Articular chondrocyte of knee joint (primary cell): ENCODE data around the gene CMTR1. TPM values are rescaled to one million over a fixed set of nuclear protein-coding genes. Genes with fewer than 3 reads are reported as not detected.

ENCODE experiments used
- total RNA-seq: library from RNA; depleted of rRNA; stranded (reverse); fragments of >200 nt; gene quantifications from 2 replicates; pipeline ENCODE4 v1.2.3, GENCODE V29; 2012

The CMTR1 gene
- 35.1 and 35.3 TPM in 2 replicates for total RNA-seq

GRCh38 chr6:37432916-37433656, at the start of gene CMTR1:
Gene CMTR1 (plus strand): TSS chr6:37433221. CDS start chr6:37435630, 2,409 bp downstream.

GRCh38 chr6:37499433-37500293, 66.6 kb downstream of the CMTR1 start, which contains the start of gene CCDC167:
Gene CCDC167 (minus strand): TSS chr6:37499893. CDS start chr6:37499863, 30 bp downstream.

Other genes starting within 250 kb of the CMTR1 start
- 5.9 TPM in 2 replicates for gene TBC1D22B, start 175.4 kb upstream of the CMTR1 start, total RNA-seq
- 2.6 and 3.3 TPM in 2 replicates for gene TMEM217, start 175.1 kb upstream of the CMTR1 start, total RNA-seq
- 22.3 and 28.9 TPM in 2 replicates for gene RNF8, start 79.2 kb upstream of the CMTR1 start, total RNA-seq
- 17.9 and 22.9 TPM in 2 replicates for gene CCDC167, start 66.7 kb downstream of the CMTR1 start, total RNA-seq